Esophagus squamous epithelium (tissue), 4 donors: ENCODE results near the gene SMOC2.

Experiments
- POLR2A ChIP-seq, 4 donors: fragments of 450-650 bp; IDR thresholded peaks; one replicate each; pipeline ENCODE4 v1.6.1; 2017; ENCODE audit warnings: antibody characterized with exemption in 4 of 4, mild to moderate bottlenecking in 4 of 4, moderate library complexity in 3 of 4
- TF ChIP-seq, protein P1 (sequence below), 6 experiments: fragments of 450-650 bp in 4 of 6; fragments of 200-600 bp in 2 of 6; sonication (generic) in 2 of 6; IDR thresholded peaks; one replicate each; pipeline ENCODE4 v1.5.1; 2016 to 2019; ENCODE audit warnings: antibody characterized with exemption in 6 of 6, mild to moderate bottlenecking in 4 of 6, moderate library complexity in 4 of 6

DNA sequence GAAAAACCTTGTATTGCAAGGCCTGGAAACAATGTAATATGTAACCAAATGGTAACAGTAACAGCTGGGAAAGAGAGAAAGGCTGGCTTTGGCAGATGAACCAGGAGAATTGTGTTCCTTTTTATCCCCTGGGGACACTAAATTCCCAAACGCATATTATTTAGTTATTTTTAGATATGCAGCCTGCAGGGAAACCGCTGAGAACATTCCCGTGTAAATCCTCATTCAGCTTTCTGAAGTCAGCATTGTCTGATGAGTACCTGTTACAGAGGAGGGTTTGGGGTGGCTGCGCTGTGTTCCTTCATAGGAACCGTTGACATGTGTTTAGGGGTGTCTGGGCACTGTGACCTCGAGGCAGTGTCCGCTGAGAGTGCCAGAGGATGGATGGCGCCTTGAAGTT lies 101.3 kb downstream of the SMOC2 start:
- TF ChIP-seq, protein P1, sequence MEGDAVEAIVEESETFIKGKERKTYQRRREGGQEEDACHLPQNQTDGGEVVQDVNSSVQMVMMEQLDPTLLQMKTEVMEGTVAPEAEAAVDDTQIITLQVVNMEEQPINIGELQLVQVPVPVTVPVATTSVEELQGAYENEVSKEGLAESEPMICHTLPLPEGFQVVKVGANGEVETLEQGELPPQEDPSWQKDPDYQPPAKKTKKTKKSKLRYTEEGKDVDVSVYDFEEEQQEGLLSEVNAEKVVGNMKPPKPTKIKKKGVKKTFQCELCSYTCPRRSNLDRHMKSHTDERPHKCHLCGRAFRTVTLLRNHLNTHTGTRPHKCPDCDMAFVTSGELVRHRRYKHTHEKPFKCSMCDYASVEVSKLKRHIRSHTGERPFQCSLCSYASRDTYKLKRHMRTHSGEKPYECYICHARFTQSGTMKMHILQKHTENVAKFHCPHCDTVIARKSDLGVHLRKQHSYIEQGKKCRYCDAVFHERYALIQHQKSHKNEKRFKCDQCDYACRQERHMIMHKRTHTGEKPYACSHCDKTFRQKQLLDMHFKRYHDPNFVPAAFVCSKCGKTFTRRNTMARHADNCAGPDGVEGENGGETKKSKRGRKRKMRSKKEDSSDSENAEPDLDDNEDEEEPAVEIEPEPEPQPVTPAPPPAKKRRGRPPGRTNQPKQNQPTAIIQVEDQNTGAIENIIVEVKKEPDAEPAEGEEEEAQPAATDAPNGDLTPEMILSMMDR (IDR thresholded peaks at IDR 0.05): no peak
- no peak for TF ChIP-seq POLR2A (IDR thresholded peaks at IDR 0.05)
